ENCODE results near the gene PARVG.

GRCh38 chr22:44214187-44214586 lies 33.5 kb downstream of the PARVG start:
- TF ChIP-seq POLR2AphosphoS5 (IDR thresholded peaks at IDR 0.05; ENCODE audit: insufficient read depth, low read depth, low read length) (no peak), POLR2A (IDR thresholded peaks at IDR 0.05; ENCODE audit: low read depth, low read length) (no peak), JUN (IDR thresholded peaks at IDR 0.05; ENCODE audit: borderline replicate concordance, insufficient read depth, insufficient read length, low read depth) (no peak), FOS (IDR thresholded peaks at IDR 0.05; ENCODE audit: borderline replicate concordance, insufficient read depth, low read length) (no peak), CTCF (IDR thresholded peaks at IDR 0.05; ENCODE audit: extremely low read depth in 1 of 2, insufficient read depth in 1 of 2, low read depth in 1 of 2, low read length in 2 of 2) (no peak), MYC (IDR thresholded peaks at IDR 0.05; ENCODE audit: low read depth, low read length) (no peak), EZH2 (IDR thresholded peaks at IDR 0.05; ENCODE audit: borderline replicate concordance, low read depth, low read length, severe bottlenecking) (no peak), MAX (IDR thresholded peaks at IDR 0.05; ENCODE audit: insufficient read depth, insufficient read length) (no peak)

Measured in endothelial cell of umbilical vein (primary cell).